Trophoblast cell (in vitro differentiated cells and primary cell): ENCODE data around the gene AMOT.

ENCODE experiments used
- DNase-seq, 2 donors: peaks; one replicate each; pipeline ENCODE4 v3.0.0-alpha.2; 2016
- H2AFZ ChIP-seq: 2 replicates; pipeline ENCODE4 v1.6.1; 2013; ENCODE audit warnings: low read length, moderate library complexity, mild to moderate bottlenecking; ENCODE audit not compliant: insufficient read depth, poor library complexity
- H2AK5ac ChIP-seq: 2 replicates; pipeline ENCODE4 v1.6.1; 2013; ENCODE audit warnings: mild to moderate bottlenecking, low read length
- H2BK120ac ChIP-seq: 2 replicates; pipeline ENCODE4 v1.6.1; 2013; ENCODE audit warnings: low read length, mild to moderate bottlenecking, moderate library complexity; ENCODE audit not compliant: insufficient read depth, poor library complexity
- H2BK12ac ChIP-seq: 2 replicates; pipeline ENCODE4 v1.6.1; 2013; ENCODE audit warnings: mild to moderate bottlenecking, low read length, moderate library complexity
- H2BK5ac ChIP-seq: 2 replicates; pipeline ENCODE4 v1.6.1; 2013; ENCODE audit warnings: low read length, low read depth, moderate library complexity, mild to moderate bottlenecking; ENCODE audit not compliant: poor library complexity
- H3K14ac ChIP-seq: 2 replicates; pipeline ENCODE4 v1.6.1; 2013; ENCODE audit warnings: mild to moderate bottlenecking, low read length
- H3K18ac ChIP-seq: 2 replicates; pipeline ENCODE4 v1.6.1; 2013; ENCODE audit warnings: mild to moderate bottlenecking, low read length
- H3K23ac ChIP-seq: 2 replicates; pipeline ENCODE4 v1.6.1; 2013; ENCODE audit warnings: low read length
- H3K27ac ChIP-seq: 2 replicates; pipeline ENCODE4 v1.5.1; 2013; ENCODE audit warnings: low read depth, mild to moderate bottlenecking, inconsistent platforms, low read length, moderate library complexity
- H3K27me3 ChIP-seq: 2 replicates; pipeline ENCODE4 v1.6.1; 2013; ENCODE audit warnings: inconsistent platforms, mild to moderate bottlenecking, low read length, moderate library complexity; ENCODE audit not compliant: insufficient read depth
- H3K36me3 ChIP-seq, 2 experiments: 1 replicate in 1 of 2; 2 replicates in 1 of 2; pipeline ENCODE4 v1.6.1; 2013; ENCODE audit warnings: low read length in 2 of 2, mild to moderate bottlenecking in 2 of 2, moderate library complexity in 1 of 2; ENCODE audit not compliant: insufficient read depth in 2 of 2, control insufficient read depth in 1 of 2
- H3K4ac ChIP-seq: 2 replicates; pipeline ENCODE4 v1.6.1; 2013; ENCODE audit warnings: low read depth, mild to moderate bottlenecking, low read length, moderate library complexity
- H3K4me1 ChIP-seq, 2 experiments: 1 replicate in 1 of 2; 2 replicates in 1 of 2; pipeline ENCODE4 v1.6.1; 2013; ENCODE audit warnings: low read length in 2 of 2, mild to moderate bottlenecking in 2 of 2, moderate library complexity in 1 of 2; ENCODE audit not compliant: insufficient read depth in 2 of 2, control insufficient read depth in 1 of 2
- H3K4me2 ChIP-seq: 2 replicates; pipeline ENCODE4 v1.6.1; 2013; ENCODE audit warnings: inconsistent platforms, mild to moderate bottlenecking, low read length, moderate library complexity
- H3K4me3 ChIP-seq: 2 replicates; pipeline ENCODE4 v1.5.1; 2013; ENCODE audit warnings: mild to moderate bottlenecking, low read depth, low read length, inconsistent platforms
- H3K79me1 ChIP-seq: one replicate; pipeline ENCODE4 v1.6.1; 2013; ENCODE audit warnings: low read length
- H3K79me2 ChIP-seq: 2 replicates; pipeline ENCODE4 v1.6.1; 2013; ENCODE audit warnings: low read length, mild to moderate bottlenecking; ENCODE audit not compliant: control insufficient read depth, insufficient read depth, poor library complexity
- H3K9ac ChIP-seq: 2 replicates; pipeline ENCODE4 v1.6.1; 2013; ENCODE audit warnings: mild to moderate bottlenecking, low read length
- H3K9me3 ChIP-seq: 2 replicates; pipeline ENCODE4 v1.6.1; 2013; ENCODE audit warnings: low read depth, mild to moderate bottlenecking, control low read depth, inconsistent platforms, low read length; ENCODE audit not compliant: insufficient read depth
- H4K12ac ChIP-seq: 2 replicates; pipeline ENCODE4 v1.6.1; 2013; ENCODE audit warnings: low read depth, mild to moderate bottlenecking, low read length, moderate library complexity
- H4K8ac ChIP-seq: 2 replicates; pipeline ENCODE4 v1.6.1; 2013; ENCODE audit warnings: low read depth, mild to moderate bottlenecking, low read length, moderate library complexity
- H4K91ac ChIP-seq: one replicate; pipeline ENCODE4 v1.6.1; 2013; ENCODE audit warnings: low read depth, mild to moderate bottlenecking, low read length, moderate library complexity
- whole genome bisulfite sequencing: extraction: QIAGEN DNeasy Blood & Tissue Kit; methylation state at CpG from one replicate; pipeline ENCODE4 v1.1.7; 2013; ENCODE audit warnings: missing lambda C conversion rate; ENCODE audit not compliant: insufficient read length, insufficient coverage; ENCODE audit errors: extremely low coverage; 5-methylcytosine and 5-hydroxymethylcytosine counted together

Gene AMOT

DNA sequence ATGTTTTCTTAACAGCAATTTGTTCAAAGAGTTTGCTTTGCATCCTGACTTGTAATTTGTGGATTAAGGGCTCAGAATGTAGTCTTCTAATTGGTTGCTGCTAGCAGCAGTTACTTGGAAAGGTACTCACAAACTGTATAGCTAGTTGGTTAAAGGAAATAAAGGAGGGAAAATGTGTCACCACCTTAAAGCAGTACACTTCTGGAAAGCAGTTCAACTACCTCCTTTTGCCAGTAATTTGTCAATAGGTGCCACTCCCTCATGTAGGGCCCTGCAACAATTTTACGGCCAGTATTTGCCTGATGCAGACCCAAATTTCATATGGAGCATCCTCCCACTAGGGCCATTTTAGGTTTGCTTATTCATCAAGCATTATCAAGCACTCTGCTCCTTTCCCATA, 20.8 kb downstream of the AMOT start:
- Histone ChIP-seq H2BK12ac (no peak overlapping the region), H4K91ac (no peak overlapping the region)

DNA sequence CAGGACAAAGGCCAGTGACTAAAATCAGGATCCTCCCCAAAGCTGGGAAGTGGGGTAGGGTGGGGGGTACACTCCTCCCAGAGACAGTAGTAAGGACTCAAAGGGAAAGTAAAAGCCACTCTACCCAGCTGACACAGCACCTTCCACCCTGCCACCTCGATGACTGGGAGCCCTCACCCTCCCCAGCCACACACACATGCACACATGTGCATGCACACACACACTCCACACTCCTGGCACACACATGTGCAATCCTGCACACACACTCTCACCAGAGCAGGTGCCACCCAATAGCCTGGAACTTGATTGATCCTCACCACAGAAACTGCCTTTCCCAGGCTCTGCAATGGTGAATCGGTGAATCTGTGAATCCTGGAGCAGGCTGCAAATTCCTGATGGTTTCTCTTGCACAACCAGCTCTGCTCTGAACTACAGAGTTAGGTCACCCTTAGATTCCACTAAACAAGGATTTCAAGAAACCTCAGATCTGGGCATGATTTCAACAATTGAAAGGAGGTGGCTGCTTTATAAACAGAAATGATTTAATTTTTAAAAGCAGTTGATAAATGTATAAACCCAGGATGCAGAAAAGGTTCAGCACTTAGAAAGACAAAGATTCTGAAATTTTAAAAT, 21.5 kb downstream of the AMOT start:
- Histone ChIP-seq H3K9me3 (no peaks in the 10 kb centered on the region), H3K36me3 (peaks cover 25 to 38% of the 10 kb centered on the region in 2 experiments), H3K27me3 (no peaks in the 10 kb centered on the region), H4K12ac (no peak overlapping the region), H3K9ac (no peak overlapping the region), H2BK120ac (no peak overlapping the region), H3K79me1 (peaks cover 11% of the 10 kb centered on the region), H2AK5ac (no peak overlapping the region), H2AFZ (no peak overlapping the region), H3K23ac (no peak overlapping the region), H3K4me1 (peaks cover 10 to 22% of the 10 kb centered on the region in 2 experiments), H4K91ac (no peak overlapping the region), H3K14ac (no peak overlapping the region), H3K79me2 (peaks cover 1% of the 10 kb centered on the region), H2BK5ac (no peak overlapping the region), H2BK12ac (no peak overlapping the region), H3K27ac (peak overlapping the region; percentile 45), H3K4ac (no peak overlapping the region), H4K8ac (no peak overlapping the region), H3K4me3 (no peak overlapping the region), H3K4me2 (no peak overlapping the region), H3K18ac (no peak overlapping the region)
- peak in 1 of 2 donors; percentile 56 for DNase-seq
- WGBS = no CpG with 5 or more reads among the region's 2 CpGs

More for the DNA sequence above, 20.8 kb downstream of the AMOT start:
- Histone ChIP-seq H3K9ac (no peak overlapping the region), H3K18ac (no peak overlapping the region), H3K9me3 (no peaks in the 10 kb centered on the region), H2BK5ac (no peak overlapping the region), H3K4ac (no peak overlapping the region), H3K14ac (no peak overlapping the region), H2BK120ac (no peak overlapping the region), H3K27me3 (no peaks in the 10 kb centered on the region), H3K4me1 (peaks cover 10 to 17% of the 10 kb centered on the region in 2 experiments), H3K4me3 (no peak overlapping the region), H4K12ac (no peak overlapping the region), H3K23ac (no peak overlapping the region), H3K4me2 (no peak overlapping the region), H4K8ac (no peak overlapping the region), H2AFZ (no peak overlapping the region), H2AK5ac (no peak overlapping the region), H3K36me3 (peaks cover 23 to 38% of the 10 kb centered on the region in 2 experiments), H3K27ac (peak overlapping the region; percentile 10), H3K79me2 (peaks cover 1% of the 10 kb centered on the region), H3K79me1 (peaks cover 8% of the 10 kb centered on the region)
- no CpG with 5 or more reads among the region's 1 CpG for WGBS
- DNase-seq = no peak

DNA sequence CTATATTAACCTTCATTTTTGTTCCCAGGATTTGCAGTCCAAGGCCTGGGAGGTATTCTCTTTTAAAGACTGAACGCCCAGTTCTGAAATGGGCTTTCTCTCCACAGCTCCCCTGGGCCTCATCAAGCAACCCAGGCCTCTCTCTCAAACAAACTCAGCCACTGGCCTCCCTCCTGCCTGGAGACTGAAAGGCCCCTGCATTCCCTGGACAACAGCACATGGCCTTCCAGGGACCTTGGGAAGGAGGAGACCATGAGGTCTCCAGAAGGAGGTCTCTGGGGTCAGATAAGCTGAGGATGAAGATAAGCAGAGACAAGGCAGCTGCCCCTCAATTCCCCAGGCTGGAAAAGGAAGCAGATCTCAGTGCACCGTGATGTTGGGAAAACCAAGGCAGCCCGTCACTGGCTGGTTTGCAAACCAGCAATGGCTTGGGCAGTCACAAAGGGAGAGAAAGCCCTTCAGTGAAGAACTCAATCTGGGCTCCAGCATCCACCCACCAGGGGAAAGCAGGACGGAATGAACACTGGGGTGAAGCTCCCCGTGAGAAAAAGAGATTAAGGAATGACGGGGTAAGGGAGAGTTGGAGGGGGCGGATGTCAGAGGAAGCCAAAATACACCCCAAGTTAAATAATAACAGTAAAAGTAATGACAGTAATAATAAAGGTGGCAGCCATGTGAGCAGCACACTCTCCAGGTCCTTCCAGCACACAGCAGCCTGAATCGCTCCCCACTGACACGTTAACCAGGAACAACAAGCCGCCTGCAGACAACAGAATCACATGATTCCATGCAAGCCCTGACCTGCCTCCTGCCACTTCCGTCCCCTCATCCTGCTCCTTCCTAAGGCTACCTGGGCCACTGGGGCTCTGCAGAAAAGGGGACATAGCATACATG, 22.3 kb downstream of the AMOT start:
- no CpG with 5 or more reads among the region's 11 CpGs for WGBS

DNA sequence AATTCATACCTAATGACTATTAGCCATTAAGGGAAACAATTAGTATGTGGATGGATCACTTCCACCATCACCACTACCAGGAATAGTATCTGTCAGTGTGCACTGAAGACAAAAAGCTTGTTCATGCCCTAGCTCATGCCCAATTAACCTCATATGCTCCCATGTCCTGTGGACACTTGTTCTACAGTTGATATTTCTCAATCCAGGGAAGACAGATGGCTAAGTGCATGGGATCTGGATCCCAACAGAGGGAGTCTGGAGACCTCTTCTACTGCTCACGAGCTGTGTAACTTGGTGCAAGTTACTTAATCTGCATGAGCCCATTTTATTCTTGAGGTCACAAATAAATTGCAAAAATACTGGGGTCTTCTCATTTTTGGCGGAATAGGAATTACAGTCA, 23.7 kb downstream of the AMOT start:
- peaks cover 10 to 31% of the 10 kb centered on the region in 2 experiments for H3K4me1 ChIP-seq
- no CpG with 5 or more reads among the region's 2 CpGs for WGBS
- H2BK5ac ChIP-seq = no peak overlapping the region
- no peak overlapping the region for H3K27ac ChIP-seq
- H3K79me1 ChIP-seq = peaks cover 11% of the 10 kb centered on the region
- no peak overlapping the region for H2AFZ ChIP-seq
- H4K8ac ChIP-seq = no peak overlapping the region
- no peaks in the 10 kb centered on the region for H3K27me3 ChIP-seq
- H3K79me2 ChIP-seq = peaks cover 1% of the 10 kb centered on the region
- H3K18ac ChIP-seq = no peak overlapping the region
- no peak overlapping the region for H3K9ac ChIP-seq
- H3K9me3 ChIP-seq = no peaks in the 10 kb centered on the region
- no peak overlapping the region for H4K12ac ChIP-seq
- no peak for DNase-seq
- H2BK120ac ChIP-seq = no peak overlapping the region
- H3K23ac ChIP-seq = no peak overlapping the region
- H4K91ac ChIP-seq = no peak overlapping the region
- peaks cover 16 to 30% of the 10 kb centered on the region in 2 experiments for H3K36me3 ChIP-seq
- H2BK12ac ChIP-seq = no peak overlapping the region
- no peak overlapping the region for H3K4me3 ChIP-seq
- H3K14ac ChIP-seq = no peak overlapping the region
- H3K4me2 ChIP-seq = no peak overlapping the region
- no peak overlapping the region for H2AK5ac ChIP-seq
- H3K4ac ChIP-seq = no peak overlapping the region

More for the DNA sequence above, 22.3 kb downstream of the AMOT start:
- Histone ChIP-seq H4K8ac (no peak overlapping the region), H3K14ac (no peak overlapping the region), H3K23ac (no peak overlapping the region), H3K27me3 (no peaks in the 10 kb centered on the region), H3K79me2 (peaks cover 1% of the 10 kb centered on the region), H2AFZ (no peak overlapping the region), H2BK12ac (no peak overlapping the region), H4K91ac (peak overlapping the region; percentile 55), H3K79me1 (peaks cover 11% of the 10 kb centered on the region), H3K18ac (no peak overlapping the region), H2BK120ac (no peak overlapping the region), H3K27ac (peak overlapping the region; percentile 45), H3K9ac (no peak overlapping the region), H3K4me3 (no peak overlapping the region), H2BK5ac (no peak overlapping the region), H3K9me3 (no peaks in the 10 kb centered on the region), H3K36me3 (peaks cover 27 to 39% of the 10 kb centered on the region in 2 experiments), H2AK5ac (no peak overlapping the region), H3K4ac (peak overlapping the region; percentile 52), H4K12ac (no peak overlapping the region), H3K4me1 (peaks cover 10 to 22% of the 10 kb centered on the region in 2 experiments), H3K4me2 (no peak overlapping the region)
- DNase-seq = no peak
